WTC11 (cell line): Measurements from ENCODE around the gene YBEY. TPM values are rescaled to one million over a fixed set of nuclear protein-coding genes. Genes with fewer than 3 reads are reported as not detected.

ENCODE experiments used
- ATAC-seq: fragments of 200-7000 bp; cut with Tn5 transposase; 2 replicates; pipeline ENCODE4 v1.10.0; 2021; ENCODE audit warnings: mild to moderate bottlenecking, moderate library complexity
- CTCF ChIA-PET: fragments of 300-600 bp; sonication (Branson Sonifier 250); formaldehyde crosslinking; loops from one replicate; lab custom pipeline; 2021; ENCODE audit warnings: antibody characterized with exemption; lab: Charles Lee
- POLR2A ChIA-PET: fragments of 350-600 bp; sonication (Branson Sonifier 250); formaldehyde crosslinking; loops from one replicate; lab custom pipeline; 2021; ENCODE audit warnings: antibody characterized with exemption; lab: Charles Lee
- DNase-seq: peaks from one replicate; pipeline ENCODE4 v3.0.0; 2021; ENCODE audit warnings: low spot score
- H3K27ac Mint-ChIP-seq: 2 replicates; pipeline ENCODE4 v1.8.0; 2021; ENCODE audit warnings: mixed read lengths
- H3K27me3 Mint-ChIP-seq: 2 replicates; pipeline ENCODE4 v1.8.0; 2021; ENCODE audit warnings: low read depth, mild to moderate bottlenecking, moderate library complexity, mixed read lengths
- H3K36me3 Mint-ChIP-seq: 2 replicates; pipeline ENCODE4 v1.8.0; 2021; ENCODE audit warnings: mixed read lengths
- H3K4me1 Mint-ChIP-seq: 2 replicates; pipeline ENCODE4 v1.8.0; 2022; ENCODE audit warnings: mixed read lengths
- H3K4me3 Mint-ChIP-seq: 2 replicates; pipeline ENCODE4 v1.8.0; 2021; ENCODE audit warnings: mild to moderate bottlenecking, moderate library complexity, mixed read lengths
- H3K9me3 Mint-ChIP-seq: 2 replicates; pipeline ENCODE4 v1.8.0; 2021; ENCODE audit warnings: mixed read lengths
- ARID4B ChIP-seq: sonication (generic); formaldehyde crosslinking; IDR thresholded peaks from 2 replicates; pipeline ENCODE4 v1.8.0; 2023; ENCODE audit warnings: missing genetic modification reagents, mild to moderate bottlenecking, borderline replicate concordance
- IRF2 ChIP-seq: sonication (generic); formaldehyde crosslinking; IDR thresholded peaks from 2 replicates; pipeline ENCODE4 v1.8.0; 2022; ENCODE audit warnings: low read depth, missing genetic modification reagents, borderline replicate concordance
- JUN ChIP-seq: sonication (generic); formaldehyde crosslinking; IDR thresholded peaks from 2 replicates; pipeline ENCODE4 v1.8.0; 2023; ENCODE audit warnings: mild to moderate bottlenecking, missing genetic modification reagents
- MXD4 ChIP-seq: fragments of 250-450 bp; sonication (Bioruptor Pico); IDR thresholded peaks from 2 replicates; pipeline ENCODE4 v1.8.0; 2021; ENCODE audit warnings: mild to moderate bottlenecking, moderate library complexity, borderline replicate concordance
- MYBL2 ChIP-seq: sonication (generic); formaldehyde crosslinking; IDR thresholded peaks from 2 replicates; pipeline ENCODE4 v1.8.1; 2023; ENCODE audit warnings: mild to moderate bottlenecking, moderate library complexity, missing genetic modification reagents
- NFYB ChIP-seq: sonication (generic); formaldehyde crosslinking; conservative IDR thresholded peaks from 2 replicates; pipeline ENCODE4 v1.8.0; 2022; ENCODE audit warnings: low read depth, missing genetic modification reagents
- SMAD4 ChIP-seq: sonication (generic); formaldehyde crosslinking; IDR thresholded peaks from 2 replicates; pipeline ENCODE4 v1.8.0; 2022; ENCODE audit warnings: mild to moderate bottlenecking, missing genetic modification reagents
- TEAD1 ChIP-seq: sonication (generic); formaldehyde crosslinking; IDR thresholded peaks from 2 replicates; pipeline ENCODE4 v1.8.0; 2022; ENCODE audit warnings: mild to moderate bottlenecking, missing genetic modification reagents
- TEAD4 ChIP-seq: sonication (generic); formaldehyde crosslinking; IDR thresholded peaks from 2 replicates; pipeline ENCODE4 v1.8.0; 2022; ENCODE audit warnings: mild to moderate bottlenecking, missing genetic modification reagents
- TP53 ChIP-seq: sonication (generic); formaldehyde crosslinking; IDR thresholded peaks from 2 replicates; pipeline ENCODE4 v1.8.1; 2023; ENCODE audit warnings: mild to moderate bottlenecking, missing genetic modification reagents
- ZNF232 ChIP-seq: sonication (generic); formaldehyde crosslinking; IDR thresholded peaks from 2 replicates; pipeline ENCODE4 v1.8.0; 2022; ENCODE audit warnings: mild to moderate bottlenecking, missing genetic modification reagents
- ZNF263 ChIP-seq: sonication (generic); formaldehyde crosslinking; IDR thresholded peaks from 2 replicates; pipeline ENCODE4 v1.8.1; 2022; ENCODE audit warnings: low read depth, mild to moderate bottlenecking, moderate library complexity, missing genetic modification reagents
- ZNF281 ChIP-seq: sonication (generic); formaldehyde crosslinking; IDR thresholded peaks from 2 replicates; pipeline ENCODE4 v1.8.0; 2023; ENCODE audit warnings: mild to moderate bottlenecking, missing genetic modification reagents
- total RNA-seq: library from RNA; stranded (reverse); gene quantifications from 3 replicates; pipeline ENCODE4 v1.2.3, GENCODE V29; 2021
- TF ChIP-seq, protein P1 (sequence below): sonication (generic); formaldehyde crosslinking; IDR thresholded peaks from 2 replicates; pipeline ENCODE4 v1.8.1; 2022; ENCODE audit warnings: mild to moderate bottlenecking, missing genetic modification reagents, moderate library complexity, borderline replicate concordance
- TF ChIP-seq, protein P2 (sequence below): sonication (generic); formaldehyde crosslinking; IDR thresholded peaks from 2 replicates; pipeline ENCODE4 v1.8.1; 2022; ENCODE audit warnings: missing genetic modification reagents, borderline replicate concordance
- TF ChIP-seq, protein P3 (sequence below): fragments of 250-450 bp; sonication (Bioruptor Pico); IDR thresholded peaks from 2 replicates; pipeline ENCODE4 v1.9.0; 2021; ENCODE audit warnings: mild to moderate bottlenecking, borderline replicate concordance
- TF ChIP-seq, protein P4 (sequence below): sonication (generic); formaldehyde crosslinking; IDR thresholded peaks from 2 replicates; pipeline ENCODE4 v1.8.1; 2023; ENCODE audit warnings: mild to moderate bottlenecking, missing genetic modification reagents
- TF ChIP-seq, protein P5 (sequence below): fragments of 250-450 bp; sonication (Bioruptor Pico); conservative IDR thresholded peaks from 2 replicates; pipeline ENCODE4 v1.9.0; 2021; ENCODE audit warnings: mild to moderate bottlenecking
- TF ChIP-seq, protein P6 (sequence below): sonication (generic); formaldehyde crosslinking; conservative IDR thresholded peaks from 2 replicates; pipeline ENCODE4 v1.8.1; 2022; ENCODE audit warnings: mild to moderate bottlenecking, missing genetic modification reagents

The YBEY gene
- total RNA-seq, 1 experiment from 2014 or later: 27.4 TPM

GRCh38 chr21:46264046-46264689 is 22.0 kb upstream of the YBEY start:
- Mint-ChIP-seq H3K9me3 (no peaks in the 10 kb centered on the region), H3K27ac (no peak overlapping the region), H3K4me3 (no peak overlapping the region), H3K27me3 (no peaks in the 10 kb centered on the region), H3K4me1 (no peaks in the 10 kb centered on the region), H3K36me3 (peaks cover 50% of the 10 kb centered on the region)
- DNase-seq (no peak), ATAC-seq (no peak)
- ChIA-PET POLR2A (no interaction called here), CTCF (no interaction called here)
- TF ChIP-seq TEAD1 (CRISPR knock-in tag): no peak
- no peak for TF ChIP-seq JUN (CRISPR knock-in tag)
- TF ChIP-seq ARID4B (CRISPR knock-in tag): no peak
- TF ChIP-seq, protein P1, sequence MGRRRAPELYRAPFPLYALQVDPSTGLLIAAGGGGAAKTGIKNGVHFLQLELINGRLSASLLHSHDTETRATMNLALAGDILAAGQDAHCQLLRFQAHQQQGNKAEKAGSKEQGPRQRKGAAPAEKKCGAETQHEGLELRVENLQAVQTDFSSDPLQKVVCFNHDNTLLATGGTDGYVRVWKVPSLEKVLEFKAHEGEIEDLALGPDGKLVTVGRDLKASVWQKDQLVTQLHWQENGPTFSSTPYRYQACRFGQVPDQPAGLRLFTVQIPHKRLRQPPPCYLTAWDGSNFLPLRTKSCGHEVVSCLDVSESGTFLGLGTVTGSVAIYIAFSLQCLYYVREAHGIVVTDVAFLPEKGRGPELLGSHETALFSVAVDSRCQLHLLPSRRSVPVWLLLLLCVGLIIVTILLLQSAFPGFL (CRISPR knock-in tag): no peak
- no peak for TF ChIP-seq ZNF281 (CRISPR knock-in tag)
- no peak for TF ChIP-seq NFYB (CRISPR knock-in tag)
- TF ChIP-seq TP53: no peak
- TF ChIP-seq ZNF232 (CRISPR knock-in tag): no peak
- TF ChIP-seq, protein P2, sequence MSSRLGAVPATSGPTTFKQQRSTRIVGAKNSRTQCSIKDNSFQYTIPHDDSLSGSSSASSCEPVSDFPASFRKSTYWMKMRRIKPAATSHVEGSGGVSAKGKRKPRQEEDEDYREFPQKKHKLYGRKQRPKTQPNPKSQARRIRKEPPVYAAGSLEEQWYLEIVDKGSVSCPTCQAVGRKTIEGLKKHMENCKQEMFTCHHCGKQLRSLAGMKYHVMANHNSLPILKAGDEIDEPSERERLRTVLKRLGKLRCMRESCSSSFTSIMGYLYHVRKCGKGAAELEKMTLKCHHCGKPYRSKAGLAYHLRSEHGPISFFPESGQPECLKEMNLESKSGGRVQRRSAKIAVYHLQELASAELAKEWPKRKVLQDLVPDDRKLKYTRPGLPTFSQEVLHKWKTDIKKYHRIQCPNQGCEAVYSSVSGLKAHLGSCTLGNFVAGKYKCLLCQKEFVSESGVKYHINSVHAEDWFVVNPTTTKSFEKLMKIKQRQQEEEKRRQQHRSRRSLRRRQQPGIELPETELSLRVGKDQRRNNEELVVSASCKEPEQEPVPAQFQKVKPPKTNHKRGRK (CRISPR knock-in tag): no peak
- no peak for TF ChIP-seq SMAD4
- TF ChIP-seq MYBL2 (CRISPR knock-in tag): no peak
- TF ChIP-seq MXD4 (CRISPR knock-in tag): no peak
- TF ChIP-seq ZNF263 (CRISPR knock-in tag): no peak
- TF ChIP-seq, protein P3, sequence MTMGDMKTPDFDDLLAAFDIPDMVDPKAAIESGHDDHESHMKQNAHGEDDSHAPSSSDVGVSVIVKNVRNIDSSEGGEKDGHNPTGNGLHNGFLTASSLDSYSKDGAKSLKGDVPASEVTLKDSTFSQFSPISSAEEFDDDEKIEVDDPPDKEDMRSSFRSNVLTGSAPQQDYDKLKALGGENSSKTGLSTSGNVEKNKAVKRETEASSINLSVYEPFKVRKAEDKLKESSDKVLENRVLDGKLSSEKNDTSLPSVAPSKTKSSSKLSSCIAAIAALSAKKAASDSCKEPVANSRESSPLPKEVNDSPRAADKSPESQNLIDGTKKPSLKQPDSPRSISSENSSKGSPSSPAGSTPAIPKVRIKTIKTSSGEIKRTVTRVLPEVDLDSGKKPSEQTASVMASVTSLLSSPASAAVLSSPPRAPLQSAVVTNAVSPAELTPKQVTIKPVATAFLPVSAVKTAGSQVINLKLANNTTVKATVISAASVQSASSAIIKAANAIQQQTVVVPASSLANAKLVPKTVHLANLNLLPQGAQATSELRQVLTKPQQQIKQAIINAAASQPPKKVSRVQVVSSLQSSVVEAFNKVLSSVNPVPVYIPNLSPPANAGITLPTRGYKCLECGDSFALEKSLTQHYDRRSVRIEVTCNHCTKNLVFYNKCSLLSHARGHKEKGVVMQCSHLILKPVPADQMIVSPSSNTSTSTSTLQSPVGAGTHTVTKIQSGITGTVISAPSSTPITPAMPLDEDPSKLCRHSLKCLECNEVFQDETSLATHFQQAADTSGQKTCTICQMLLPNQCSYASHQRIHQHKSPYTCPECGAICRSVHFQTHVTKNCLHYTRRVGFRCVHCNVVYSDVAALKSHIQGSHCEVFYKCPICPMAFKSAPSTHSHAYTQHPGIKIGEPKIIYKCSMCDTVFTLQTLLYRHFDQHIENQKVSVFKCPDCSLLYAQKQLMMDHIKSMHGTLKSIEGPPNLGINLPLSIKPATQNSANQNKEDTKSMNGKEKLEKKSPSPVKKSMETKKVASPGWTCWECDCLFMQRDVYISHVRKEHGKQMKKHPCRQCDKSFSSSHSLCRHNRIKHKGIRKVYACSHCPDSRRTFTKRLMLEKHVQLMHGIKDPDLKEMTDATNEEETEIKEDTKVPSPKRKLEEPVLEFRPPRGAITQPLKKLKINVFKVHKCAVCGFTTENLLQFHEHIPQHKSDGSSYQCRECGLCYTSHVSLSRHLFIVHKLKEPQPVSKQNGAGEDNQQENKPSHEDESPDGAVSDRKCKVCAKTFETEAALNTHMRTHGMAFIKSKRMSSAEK (CRISPR knock-in tag): no peak
- TF ChIP-seq TEAD4 (CRISPR knock-in tag): no peak
- TF ChIP-seq, protein P4, sequence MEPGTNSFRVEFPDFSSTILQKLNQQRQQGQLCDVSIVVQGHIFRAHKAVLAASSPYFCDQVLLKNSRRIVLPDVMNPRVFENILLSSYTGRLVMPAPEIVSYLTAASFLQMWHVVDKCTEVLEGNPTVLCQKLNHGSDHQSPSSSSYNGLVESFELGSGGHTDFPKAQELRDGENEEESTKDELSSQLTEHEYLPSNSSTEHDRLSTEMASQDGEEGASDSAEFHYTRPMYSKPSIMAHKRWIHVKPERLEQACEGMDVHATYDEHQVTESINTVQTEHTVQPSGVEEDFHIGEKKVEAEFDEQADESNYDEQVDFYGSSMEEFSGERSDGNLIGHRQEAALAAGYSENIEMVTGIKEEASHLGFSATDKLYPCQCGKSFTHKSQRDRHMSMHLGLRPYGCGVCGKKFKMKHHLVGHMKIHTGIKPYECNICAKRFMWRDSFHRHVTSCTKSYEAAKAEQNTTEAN (CRISPR knock-in tag): no peak
- TF ChIP-seq, protein P5, sequence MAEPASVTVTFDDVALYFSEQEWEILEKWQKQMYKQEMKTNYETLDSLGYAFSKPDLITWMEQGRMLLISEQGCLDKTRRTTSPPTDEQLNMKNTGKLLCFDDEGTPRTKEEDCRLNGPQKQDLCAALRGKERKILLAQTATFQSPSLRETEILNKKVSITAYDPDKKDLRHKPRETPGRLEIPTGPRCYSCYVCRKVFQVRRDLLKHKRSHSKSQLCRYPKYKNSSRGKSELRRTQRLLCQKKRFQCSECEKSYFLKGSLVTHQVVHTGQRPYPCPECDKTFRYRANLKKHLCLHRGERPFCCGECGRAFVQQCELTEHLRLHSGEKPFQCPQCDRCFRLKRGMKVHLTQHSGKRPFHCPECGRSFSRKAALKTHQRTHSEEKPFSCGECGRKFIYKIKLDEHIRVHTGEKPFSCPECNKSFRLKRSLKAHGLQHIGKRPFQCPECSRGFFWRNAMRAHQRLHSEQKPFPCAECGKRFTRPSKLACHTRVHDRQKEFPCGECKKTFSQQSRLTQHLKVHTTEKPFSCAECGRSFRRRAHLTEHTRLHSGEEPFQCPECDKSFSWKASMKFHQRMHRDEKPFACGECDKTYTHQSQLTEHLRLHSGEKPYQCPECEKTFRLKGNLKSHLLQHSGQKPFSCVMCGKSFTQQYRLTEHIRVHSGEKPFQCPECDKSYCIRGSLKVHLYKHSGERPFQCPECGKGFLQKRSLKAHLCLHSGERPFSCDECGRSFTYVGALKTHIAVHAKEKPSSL (CRISPR knock-in tag): no peak
- TF ChIP-seq, protein P6, sequence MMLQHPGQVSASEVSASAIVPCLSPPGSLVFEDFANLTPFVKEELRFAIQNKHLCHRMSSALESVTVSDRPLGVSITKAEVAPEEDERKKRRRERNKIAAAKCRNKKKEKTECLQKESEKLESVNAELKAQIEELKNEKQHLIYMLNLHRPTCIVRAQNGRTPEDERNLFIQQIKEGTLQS (CRISPR knock-in tag): no peak
- no peak for TF ChIP-seq IRF2 (CRISPR knock-in tag)
